Astrocyte (in vitro differentiated cells and primary cell): Measurements from ENCODE around the gene COPS9. TPM values are rescaled to one million over a fixed set of nuclear protein-coding genes. Genes with fewer than 3 reads are reported as not detected.

Experiments
- DNase-seq: peaks from one replicate; pipeline ENCODE4 v3.0.0-alpha.2; 2010; ENCODE audit warnings: low read depth
- FAIRE-seq: peaks from 2 replicates; lab custom pipeline; 2011; peaks lifted over from hg19 to GRCh38; lab: Jason Lieb, UNC
- H2AFZ ChIP-seq: 2 replicates; pipeline ENCODE4 v1.6.0; 2012; ENCODE audit warnings: low read depth, low read length, inconsistent platforms
- H3K27ac ChIP-seq: 2 replicates; pipeline ENCODE4 v1.5.1; 2011; ENCODE audit warnings: low read depth, low read length, inconsistent platforms
- H3K27me3 ChIP-seq: 2 replicates; pipeline ENCODE4 v1.6.0; 2011; ENCODE audit warnings: low read length, inconsistent platforms; ENCODE audit not compliant: insufficient read depth
- H3K36me3 ChIP-seq: 2 replicates; pipeline ENCODE4 v1.5.1; 2011; ENCODE audit warnings: low read length, inconsistent platforms; ENCODE audit not compliant: insufficient read depth
- H3K4me1 ChIP-seq: 2 replicates; pipeline ENCODE4 v1.5.1; 2011; ENCODE audit warnings: low read length, inconsistent platforms; ENCODE audit not compliant: insufficient read depth
- H3K4me2 ChIP-seq: 2 replicates; pipeline ENCODE4 v1.6.0; 2012; ENCODE audit warnings: low read length, inconsistent platforms
- H3K4me3 ChIP-seq: 2 replicates; pipeline ENCODE4 v1.5.1; 2011; ENCODE audit warnings: low read depth, mild to moderate bottlenecking, low read length, inconsistent platforms; ENCODE audit not compliant: insufficient read depth
- H3K79me2 ChIP-seq: 2 replicates; pipeline ENCODE4 v1.6.0; 2012; ENCODE audit warnings: mild to moderate bottlenecking, low read length, inconsistent platforms; ENCODE audit not compliant: insufficient read depth
- H3K9ac ChIP-seq: 2 replicates; pipeline ENCODE4 v1.6.0; 2012; ENCODE audit warnings: mild to moderate bottlenecking, low read length, inconsistent platforms
- H3K9me3 ChIP-seq: 2 replicates; pipeline ENCODE4 v1.5.1; 2012; ENCODE audit warnings: low read depth, mild to moderate bottlenecking, low read length, inconsistent platforms; ENCODE audit not compliant: insufficient read depth
- H4K20me1 ChIP-seq: 2 replicates; pipeline ENCODE4 v1.6.0; 2012; ENCODE audit warnings: low read length, inconsistent platforms; ENCODE audit not compliant: insufficient read depth
- H3K27ac Mint-ChIP-seq: one replicate; pipeline ENCODE4 v1.8.0; 2021; ENCODE audit warnings: mild to moderate bottlenecking, mixed read lengths; ENCODE audit not compliant: unreplicated experiment
- H3K27me3 Mint-ChIP-seq: one replicate; pipeline ENCODE4 v1.8.0; 2021; ENCODE audit warnings: low read depth, mixed read lengths; ENCODE audit not compliant: unreplicated experiment
- H3K36me3 Mint-ChIP-seq: one replicate; pipeline ENCODE4 v1.8.0; 2021; ENCODE audit warnings: low read depth, mixed read lengths; ENCODE audit not compliant: unreplicated experiment
- H3K4me1 Mint-ChIP-seq: one replicate; pipeline ENCODE4 v1.8.0; 2021; ENCODE audit warnings: low read depth, mixed read lengths; ENCODE audit not compliant: unreplicated experiment
- H3K4me3 Mint-ChIP-seq: one replicate; pipeline ENCODE4 v1.8.0; 2021; ENCODE audit warnings: mild to moderate bottlenecking, moderate library complexity, mixed read lengths; ENCODE audit not compliant: unreplicated experiment
- H3K9me3 Mint-ChIP-seq: one replicate; pipeline ENCODE4 v1.8.0; 2021; ENCODE audit warnings: mild to moderate bottlenecking, mixed read lengths; ENCODE audit not compliant: unreplicated experiment
- EZH2 ChIP-seq: IDR thresholded peaks from 2 replicates; pipeline ENCODE4 v1.6.1; 2012; ENCODE audit warnings: mild to moderate bottlenecking, low read length, inconsistent platforms; ENCODE audit not compliant: insufficient read depth
- total RNA-seq: library from RNA; stranded (reverse); gene quantifications from 2 replicates; pipeline ENCODE4 v1.2.1, GENCODE V29; 2021
- TF ChIP-seq, protein P1 (sequence below): IDR thresholded peaks from 2 replicates; pipeline ENCODE4 v1.5.1; 2011; ENCODE audit warnings: low read depth, mild to moderate bottlenecking, inconsistent platforms, low read length, moderate library complexity; ENCODE audit not compliant: insufficient read depth

Gene COPS9
- total RNA-seq, 1 donor from 2014 or later: 192 TPM

DNA sequence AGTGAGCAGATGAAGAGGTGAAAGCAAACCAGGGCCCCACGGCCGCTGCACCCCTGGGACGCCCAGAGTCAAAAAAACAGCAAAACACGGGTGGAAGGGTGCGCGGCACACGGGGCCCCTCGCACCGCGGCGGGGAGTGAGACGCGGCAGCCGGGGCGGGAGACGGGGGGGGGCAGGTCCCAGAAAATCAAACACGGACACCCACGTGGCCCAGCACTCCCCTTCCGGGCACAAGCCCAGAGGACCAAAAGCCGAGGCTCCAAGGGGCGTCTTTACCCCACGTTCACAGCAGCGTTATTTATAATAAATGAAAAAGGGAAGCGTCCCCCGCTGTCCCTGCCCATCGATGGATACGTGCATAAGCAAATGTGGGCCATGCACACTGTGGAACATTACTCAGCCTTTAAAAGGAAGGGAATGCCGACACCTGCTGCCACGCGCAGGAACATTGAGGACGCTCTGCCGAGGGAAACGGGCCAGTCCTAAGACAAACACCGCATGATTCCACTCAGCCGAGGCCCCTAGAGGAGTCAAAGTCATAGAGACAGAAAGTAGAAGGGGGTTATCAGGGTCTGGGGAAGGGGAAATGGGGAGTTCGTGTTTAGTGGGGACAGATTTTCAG is 677 bp upstream of the COPS9 start:
- TF ChIP-seq, protein P1, sequence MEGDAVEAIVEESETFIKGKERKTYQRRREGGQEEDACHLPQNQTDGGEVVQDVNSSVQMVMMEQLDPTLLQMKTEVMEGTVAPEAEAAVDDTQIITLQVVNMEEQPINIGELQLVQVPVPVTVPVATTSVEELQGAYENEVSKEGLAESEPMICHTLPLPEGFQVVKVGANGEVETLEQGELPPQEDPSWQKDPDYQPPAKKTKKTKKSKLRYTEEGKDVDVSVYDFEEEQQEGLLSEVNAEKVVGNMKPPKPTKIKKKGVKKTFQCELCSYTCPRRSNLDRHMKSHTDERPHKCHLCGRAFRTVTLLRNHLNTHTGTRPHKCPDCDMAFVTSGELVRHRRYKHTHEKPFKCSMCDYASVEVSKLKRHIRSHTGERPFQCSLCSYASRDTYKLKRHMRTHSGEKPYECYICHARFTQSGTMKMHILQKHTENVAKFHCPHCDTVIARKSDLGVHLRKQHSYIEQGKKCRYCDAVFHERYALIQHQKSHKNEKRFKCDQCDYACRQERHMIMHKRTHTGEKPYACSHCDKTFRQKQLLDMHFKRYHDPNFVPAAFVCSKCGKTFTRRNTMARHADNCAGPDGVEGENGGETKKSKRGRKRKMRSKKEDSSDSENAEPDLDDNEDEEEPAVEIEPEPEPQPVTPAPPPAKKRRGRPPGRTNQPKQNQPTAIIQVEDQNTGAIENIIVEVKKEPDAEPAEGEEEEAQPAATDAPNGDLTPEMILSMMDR: no peak
- no peak for TF ChIP-seq EZH2
- peak overlapping the region; percentile 94 for H3K4me2 ChIP-seq
- H3K9ac ChIP-seq: peak overlapping the region; percentile 96
- H4K20me1 ChIP-seq: peaks cover 34% of the 10 kb centered on the region
- peaks cover 4% of the 10 kb centered on the region for H3K27me3 ChIP-seq
- H3K79me2 ChIP-seq: peaks cover 36% of the 10 kb centered on the region
- H3K36me3 Mint-ChIP-seq: no peaks in the 10 kb centered on the region
- peak overlapping the region; percentile 98 for H2AFZ ChIP-seq
- peaks cover 19% of the 10 kb centered on the region for H3K27me3 Mint-ChIP-seq
- H3K4me1 Mint-ChIP-seq: peaks cover 17% of the 10 kb centered on the region
- FAIRE-seq (no peak), DNase-seq (no peak)
- peak overlapping the region; percentile 82 for H3K4me3 Mint-ChIP-seq
- H3K9me3 Mint-ChIP-seq: no peaks in the 10 kb centered on the region
- no peaks in the 10 kb centered on the region for H3K9me3 ChIP-seq
- no peak overlapping the region for H3K27ac Mint-ChIP-seq
- peak overlapping the region; percentile 10 for H3K27ac ChIP-seq
- H3K4me3 ChIP-seq: peak overlapping the region; percentile 75
- H3K4me1 ChIP-seq: peaks cover 11% of the 10 kb centered on the region
- H3K36me3 ChIP-seq: peaks cover 12% of the 10 kb centered on the region

DNA sequence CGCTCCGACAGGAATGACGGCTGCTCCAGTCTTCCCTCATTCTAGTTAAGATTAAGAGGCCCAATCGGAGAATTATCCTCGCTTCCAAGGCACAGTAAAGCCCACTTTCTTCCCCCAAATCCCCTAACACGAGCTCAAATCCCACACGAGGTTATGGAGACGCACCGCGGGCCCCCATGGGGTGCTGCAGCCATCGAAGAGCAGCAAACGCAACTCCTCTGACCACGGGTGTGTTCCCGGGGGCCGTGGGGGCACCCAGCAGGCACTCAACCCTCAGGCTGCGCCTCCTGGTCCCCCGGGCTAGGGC is 446 bp downstream of the COPS9 start:
- Histone ChIP-seq H3K36me3 (peaks cover 21% of the 10 kb centered on the region), H3K4me3 (peak overlapping the region; percentile 75), H3K27ac (peak overlapping the region; percentile 68), H3K27me3 (no peaks in the 10 kb centered on the region), H3K9ac (peak overlapping the region; percentile 96), H4K20me1 (peaks cover 38% of the 10 kb centered on the region), H3K9me3 (no peaks in the 10 kb centered on the region), H3K4me2 (peak overlapping the region; percentile 94), H2AFZ (peak overlapping the region; percentile 98), H3K4me1 (peaks cover 11% of the 10 kb centered on the region), H3K79me2 (peaks cover 37% of the 10 kb centered on the region)
- peaks cover 10% of the 10 kb centered on the region for H3K27me3 Mint-ChIP-seq
- DNase-seq (no peak), FAIRE-seq (no peak)
- peaks cover 2% of the 10 kb centered on the region for H3K36me3 Mint-ChIP-seq
- peaks cover 17% of the 10 kb centered on the region for H3K4me1 Mint-ChIP-seq
- peak overlapping the region; percentile 97 for H3K4me3 Mint-ChIP-seq
- TF ChIP-seq EZH2: no peak
- no peaks in the 10 kb centered on the region for H3K9me3 Mint-ChIP-seq
- H3K27ac Mint-ChIP-seq: peak overlapping the region; percentile 91

GRCh38 chr2:240134956-240135520 is 1.1 kb downstream of the COPS9 start:
- H3K4me1 Mint-ChIP-seq: peaks cover 17% of the 10 kb centered on the region
- Histone ChIP-seq H3K27ac (peak overlapping the region; percentile 68), H3K9ac (peak overlapping the region; percentile 96), H3K27me3 (no peaks in the 10 kb centered on the region), H3K4me2 (peak overlapping the region; percentile 94), H3K9me3 (no peaks in the 10 kb centered on the region), H3K4me3 (peak overlapping the region; percentile 75), H3K79me2 (peaks cover 37% of the 10 kb centered on the region), H3K36me3 (peaks cover 26% of the 10 kb centered on the region), H4K20me1 (peaks cover 38% of the 10 kb centered on the region), H3K4me1 (peaks cover 11% of the 10 kb centered on the region), H2AFZ (no peak overlapping the region)
- TF ChIP-seq EZH2: no peak
- TF ChIP-seq, protein P1: no peak
- H3K36me3 Mint-ChIP-seq: peaks cover 6% of the 10 kb centered on the region
- peaks cover 7% of the 10 kb centered on the region for H3K27me3 Mint-ChIP-seq
- H3K4me3 Mint-ChIP-seq: peak overlapping the region; percentile 97
- H3K9me3 Mint-ChIP-seq: no peaks in the 10 kb centered on the region
- FAIRE-seq: no peak
- H3K27ac Mint-ChIP-seq: peak overlapping the region; percentile 91
- no peak for DNase-seq
